Fibroblast of skin of back (primary cell): ENCODE data around the gene C8G.

ENCODE experiments used
- DNase-seq: peaks from one replicate; pipeline ENCODE4 v3.0.0-alpha.2; 2013

The C8G gene

DNA sequence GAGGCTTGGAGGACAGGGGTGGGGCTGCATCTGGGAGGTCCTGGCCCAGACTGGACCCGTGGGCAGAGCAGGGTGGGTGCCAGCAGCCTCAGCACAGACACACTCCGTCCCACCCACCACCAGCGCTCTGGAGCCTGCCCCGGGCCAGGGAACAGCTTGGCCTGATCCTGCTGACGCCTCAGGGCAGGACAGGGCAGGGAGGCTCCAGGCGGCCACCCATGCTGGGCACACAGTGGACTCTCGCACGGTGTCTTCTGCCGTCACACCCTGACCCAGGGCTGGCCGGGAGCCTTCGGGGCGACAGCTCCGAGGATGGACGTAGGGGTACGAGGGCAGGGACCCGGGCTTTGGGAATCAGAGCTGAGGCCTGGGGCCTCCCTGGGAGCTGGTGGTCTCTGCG lies 24.1 kb downstream of the C8G start:
- no peak for DNase-seq

DNA sequence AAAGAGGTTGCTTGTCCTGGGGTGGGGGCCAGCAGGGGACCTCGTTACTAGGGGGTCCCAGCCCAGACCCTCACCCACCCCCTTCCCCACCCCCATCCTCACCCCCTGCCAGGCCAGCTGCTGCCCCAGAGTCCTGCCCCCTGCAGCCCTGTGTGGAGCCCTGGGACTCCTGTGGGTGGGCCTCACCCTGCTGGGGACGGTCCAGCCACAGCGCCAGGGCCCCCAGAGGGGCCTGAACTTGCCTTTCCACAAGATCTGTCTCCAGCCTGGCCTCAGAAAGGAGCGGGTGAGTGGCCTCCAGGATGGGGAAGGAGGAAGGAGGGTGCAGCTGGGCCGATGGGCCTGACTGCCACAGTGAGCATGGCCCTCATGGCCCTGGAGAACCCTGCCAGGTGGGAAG lies 24.7 kb downstream of the C8G start:
- no peak for DNase-seq

DNA sequence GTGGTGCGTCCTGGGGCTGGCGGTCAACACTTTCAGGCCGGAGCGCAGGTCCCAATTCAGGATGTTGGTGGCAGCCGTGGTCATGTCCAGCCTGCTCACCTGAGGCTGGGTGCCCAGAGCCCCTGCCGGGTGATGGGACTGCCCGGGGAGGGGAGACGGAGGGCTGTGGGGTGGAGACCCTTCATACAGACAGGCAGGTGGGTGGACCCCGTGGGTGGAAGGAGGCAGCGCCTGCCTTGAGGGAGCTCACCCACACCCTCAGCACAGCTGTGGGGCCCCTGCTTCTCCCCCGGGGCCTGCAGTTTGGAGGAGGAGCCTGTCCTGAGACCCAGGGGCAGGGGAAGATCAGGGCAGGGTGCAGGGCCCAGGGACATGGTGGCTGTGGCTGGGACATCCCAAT lies 25.3 kb downstream of the C8G start:
- no peak for DNase-seq

DNA sequence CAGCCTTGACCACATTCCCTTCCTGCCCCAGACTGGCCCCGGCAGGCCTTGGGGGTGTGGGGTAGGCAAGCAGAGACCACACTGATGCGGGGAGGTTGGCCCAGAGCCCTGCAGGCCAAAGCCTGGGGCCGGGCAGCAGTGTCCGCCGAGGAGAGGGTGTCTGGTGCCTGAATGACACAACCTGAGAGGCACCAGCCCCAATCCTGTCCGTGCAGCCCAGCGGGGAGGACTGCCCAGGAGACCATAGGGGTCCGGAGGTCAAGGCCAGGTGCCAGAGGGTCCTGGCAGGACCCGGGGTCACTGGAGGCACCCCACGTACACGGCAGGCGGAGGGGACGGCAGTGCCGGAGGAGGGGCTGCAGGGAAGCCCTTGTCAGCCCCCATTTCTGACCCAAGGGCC lies 26.7 kb downstream of the C8G start:
- DNase-seq, result no peak

DNA sequence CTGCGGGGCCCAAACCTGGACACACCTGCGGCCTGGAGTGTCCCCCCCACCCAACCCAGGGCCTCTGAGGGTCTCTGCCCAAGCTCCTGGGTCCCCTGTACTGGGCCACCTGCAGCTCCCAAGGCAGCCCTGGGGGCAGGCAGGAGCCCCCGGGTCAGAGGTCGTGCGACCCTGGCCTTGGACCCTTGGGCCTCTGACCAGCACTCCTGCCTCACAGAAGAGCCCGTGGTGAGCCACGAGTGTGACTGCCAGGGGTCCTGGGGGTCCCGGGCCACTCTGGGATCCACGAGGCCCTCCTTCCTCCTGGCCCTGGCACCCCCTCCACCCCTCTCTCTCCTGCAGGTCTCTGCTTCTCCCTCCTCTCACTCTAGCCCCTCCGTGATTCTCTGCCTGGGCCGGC lies 27.3 kb downstream of the C8G start:
- no peak for DNase-seq

DNA sequence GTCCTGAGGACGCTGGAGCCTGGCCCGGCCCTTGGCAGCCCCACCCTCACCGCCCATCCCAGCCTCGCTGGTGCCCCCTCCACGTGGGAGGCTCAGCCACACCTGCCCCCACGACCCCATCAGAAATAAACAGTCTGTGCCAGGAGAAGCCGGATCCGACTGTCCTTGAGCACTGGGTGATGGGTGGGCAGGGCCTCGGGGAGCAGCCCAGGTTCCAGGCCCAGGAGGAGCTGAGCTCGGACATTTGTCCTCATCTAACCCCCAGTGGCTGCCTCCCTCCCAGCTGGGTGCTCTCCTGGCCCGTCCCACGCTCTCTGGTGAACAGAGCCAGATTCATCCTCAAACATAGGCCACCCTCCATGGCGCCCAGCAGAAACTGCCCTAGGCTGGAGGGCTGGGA lies 27.7 kb downstream of the C8G start:
- no peak for DNase-seq

DNA sequence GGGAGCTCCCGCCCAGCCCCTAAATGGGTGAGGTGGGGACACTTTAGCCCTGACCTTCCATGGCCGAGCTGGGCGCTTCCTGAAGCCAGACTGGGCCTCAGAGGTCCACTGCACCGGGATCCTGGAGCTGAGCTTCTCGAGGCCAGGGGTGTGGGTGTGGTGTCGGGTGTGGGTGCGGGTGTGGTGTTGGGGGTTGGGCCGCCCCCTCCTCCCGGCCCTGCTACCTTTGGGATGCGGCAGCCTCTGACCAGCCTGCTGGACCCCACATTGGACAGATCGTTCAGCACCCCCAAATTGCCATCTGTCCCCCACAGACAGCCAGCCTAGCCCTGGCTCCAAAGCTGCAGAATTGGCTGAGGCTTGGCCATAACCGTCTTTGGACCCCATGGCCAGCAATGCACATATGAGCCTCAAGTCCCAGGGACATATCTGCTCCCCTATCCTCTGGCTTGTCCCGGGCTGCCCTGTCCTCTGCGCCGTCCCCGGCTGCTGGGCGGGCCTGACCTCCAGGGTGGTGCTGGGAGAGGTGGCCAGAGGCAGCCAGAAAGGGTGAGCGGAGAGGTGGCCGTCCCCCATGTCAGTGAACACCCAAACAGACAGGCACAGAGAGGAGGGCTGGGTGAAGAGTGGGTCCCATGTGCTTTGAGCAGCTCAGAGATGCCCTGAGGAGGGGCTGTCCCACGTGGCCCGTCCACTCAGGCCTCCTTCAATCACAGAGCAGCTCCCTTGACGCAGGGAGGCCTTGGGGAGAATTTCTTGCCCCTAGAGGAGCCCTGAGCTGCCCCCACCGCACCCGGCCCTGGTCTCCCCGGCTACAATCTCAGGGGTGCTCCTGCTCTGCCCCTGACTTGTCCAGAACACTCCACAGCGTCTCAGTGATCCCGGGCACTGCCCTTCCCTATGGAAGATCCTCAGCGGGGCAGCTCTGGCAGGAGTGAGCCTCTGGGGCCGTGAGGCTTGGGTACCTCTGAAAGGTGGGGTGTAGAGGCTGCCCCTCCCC lies 28.9 kb downstream of the C8G start:
- DNase-seq, result no peak

DNA sequence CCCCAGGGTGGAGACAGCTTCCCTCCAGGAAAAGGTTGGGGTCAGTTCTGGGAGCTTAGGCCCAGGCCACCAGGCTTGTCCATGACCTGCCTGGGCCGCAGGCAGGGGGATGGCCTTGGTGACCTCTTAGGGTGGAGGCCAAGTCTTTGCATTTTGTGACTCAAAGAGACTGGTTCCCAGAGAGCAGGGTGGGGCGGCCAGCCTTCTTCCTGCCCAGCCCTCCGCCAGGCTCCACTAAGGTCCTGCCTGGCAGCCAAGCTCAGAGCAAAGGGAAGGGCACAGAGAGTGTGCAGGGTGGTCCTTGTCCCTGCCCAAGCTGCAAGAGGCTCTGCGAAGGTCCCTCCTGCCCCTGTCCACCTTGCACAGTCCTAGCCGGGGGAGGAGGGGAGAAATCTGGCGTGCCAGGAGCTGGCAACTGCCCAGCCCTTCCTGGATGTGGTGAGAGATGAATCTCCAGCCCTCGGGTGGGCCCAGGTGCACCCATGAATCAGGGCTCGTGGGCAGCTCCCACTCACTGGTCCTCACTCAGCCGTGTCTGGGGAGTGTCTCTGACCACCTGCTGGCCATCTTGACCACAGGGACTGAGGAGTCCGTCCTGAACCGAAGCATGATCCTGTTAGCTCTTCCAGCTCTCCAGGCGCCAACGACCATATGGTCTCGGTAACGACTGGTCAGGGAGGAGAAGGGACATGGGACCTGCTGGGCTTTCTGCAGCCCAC lies 29.9 kb downstream of the C8G start:
- DNase-seq, result no peak

DNA sequence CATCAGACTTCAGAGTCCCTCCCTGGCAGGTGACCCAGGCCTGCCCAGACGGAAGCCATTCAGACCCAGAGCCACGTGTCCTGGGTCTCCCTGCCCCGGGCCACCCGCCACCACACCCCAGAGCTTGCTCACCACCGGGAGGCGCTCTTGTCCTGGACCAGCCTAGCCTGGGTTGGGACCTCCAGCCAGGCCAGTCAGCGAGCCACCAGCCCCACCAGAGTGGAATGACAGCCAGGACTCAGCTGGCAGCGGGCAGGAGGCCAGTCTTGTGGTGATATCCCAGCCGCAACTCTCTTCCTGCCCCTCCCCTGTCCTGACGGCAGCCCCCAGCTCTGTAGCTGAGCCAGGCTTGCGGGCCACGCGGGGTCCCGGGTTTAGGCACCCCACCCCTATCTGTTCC lies 30.6 kb downstream of the C8G start:
- DNase-seq, result peak; percentile 24

DNA sequence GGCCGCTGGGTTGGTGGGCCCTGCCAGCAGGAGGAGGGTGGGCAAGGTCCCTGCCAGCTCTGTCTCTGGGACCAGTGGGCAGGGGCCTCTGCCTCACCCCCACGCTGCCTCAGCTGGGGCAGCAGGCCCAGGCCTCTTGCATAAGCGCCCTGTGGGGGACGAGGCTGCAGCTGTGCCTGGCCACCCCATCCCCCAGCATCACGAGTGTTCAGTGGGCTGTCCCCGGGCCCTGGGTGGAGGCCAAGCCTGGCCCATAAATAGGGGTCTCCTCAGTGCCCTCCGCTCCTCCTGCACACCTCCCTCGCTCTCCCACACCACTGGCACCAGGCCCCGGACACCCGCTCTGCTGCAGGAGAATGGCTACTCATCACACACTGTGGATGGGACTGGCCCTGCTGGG lies 32.2 kb downstream of the C8G start, which contains the start of gene PTGDS:
Gene PTGDS, plus strand, starts transcription at position 282 of the 400 bp plus-strand sequence. Its CDS starts 75 bp downstream, at position 357.
- no peak for DNase-seq

DNA sequence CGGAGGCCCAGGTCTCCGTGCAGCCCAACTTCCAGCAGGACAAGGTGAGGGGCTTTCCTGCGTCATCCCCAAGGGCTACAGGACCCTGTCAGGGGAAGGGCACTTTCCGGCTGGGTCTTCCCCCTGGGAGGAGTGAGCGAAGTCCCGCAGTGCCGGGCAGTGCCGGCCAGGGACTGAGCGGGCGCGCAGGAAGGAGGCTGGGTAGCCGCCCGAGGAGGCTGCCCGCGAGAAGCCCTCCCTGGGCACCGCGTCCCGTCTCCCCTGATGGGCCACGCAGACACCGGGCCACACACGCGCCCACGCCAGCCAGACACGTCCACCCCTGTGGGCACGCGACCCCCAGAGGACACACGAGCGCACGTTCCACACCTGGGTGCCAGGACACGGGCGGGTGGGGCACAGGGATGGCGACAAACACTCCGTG lies 32.6 kb downstream of the C8G start:
- no peak for DNase-seq

DNA sequence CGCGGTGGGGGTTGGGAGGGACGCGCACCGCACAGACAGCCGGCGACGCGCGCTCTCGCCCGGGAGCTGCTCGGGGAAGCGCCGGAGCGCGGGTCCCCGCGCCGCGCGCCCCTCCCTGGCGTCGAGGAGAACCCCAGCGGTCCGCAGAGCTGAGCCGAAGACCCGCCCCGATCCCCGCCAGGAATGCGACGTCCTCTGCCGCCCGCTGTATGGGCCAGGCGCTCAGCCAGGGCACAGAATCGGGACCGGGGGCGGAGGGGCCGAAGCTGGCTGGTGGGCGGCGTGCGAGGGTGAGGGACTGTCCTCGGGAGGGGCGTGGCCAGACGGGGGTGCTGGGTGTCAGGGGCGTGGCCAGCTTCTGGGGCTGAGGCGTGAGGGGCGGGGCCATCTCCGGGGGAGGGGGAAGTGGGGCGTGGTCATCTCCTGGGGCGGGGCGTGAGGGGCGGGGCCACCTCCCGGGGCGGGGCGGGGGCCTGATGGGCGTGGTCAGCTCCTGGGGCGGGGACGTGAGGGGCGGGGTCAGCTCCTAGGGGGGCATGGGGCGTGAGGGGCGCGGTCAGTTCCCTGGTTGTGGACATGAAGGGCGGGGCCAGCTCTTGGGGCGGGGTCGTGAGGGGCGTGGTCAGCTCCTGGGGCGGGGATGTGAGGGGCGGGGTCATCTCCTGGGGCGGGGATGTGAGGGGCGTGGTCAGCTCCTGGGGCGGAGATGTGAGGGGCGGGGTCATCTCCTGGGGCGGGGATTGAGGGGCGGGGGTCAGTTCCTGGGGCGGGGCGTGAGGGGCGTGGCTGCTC lies 33.2 kb downstream of the C8G start:
- DNase-seq, result peak; percentile 45

DNA sequence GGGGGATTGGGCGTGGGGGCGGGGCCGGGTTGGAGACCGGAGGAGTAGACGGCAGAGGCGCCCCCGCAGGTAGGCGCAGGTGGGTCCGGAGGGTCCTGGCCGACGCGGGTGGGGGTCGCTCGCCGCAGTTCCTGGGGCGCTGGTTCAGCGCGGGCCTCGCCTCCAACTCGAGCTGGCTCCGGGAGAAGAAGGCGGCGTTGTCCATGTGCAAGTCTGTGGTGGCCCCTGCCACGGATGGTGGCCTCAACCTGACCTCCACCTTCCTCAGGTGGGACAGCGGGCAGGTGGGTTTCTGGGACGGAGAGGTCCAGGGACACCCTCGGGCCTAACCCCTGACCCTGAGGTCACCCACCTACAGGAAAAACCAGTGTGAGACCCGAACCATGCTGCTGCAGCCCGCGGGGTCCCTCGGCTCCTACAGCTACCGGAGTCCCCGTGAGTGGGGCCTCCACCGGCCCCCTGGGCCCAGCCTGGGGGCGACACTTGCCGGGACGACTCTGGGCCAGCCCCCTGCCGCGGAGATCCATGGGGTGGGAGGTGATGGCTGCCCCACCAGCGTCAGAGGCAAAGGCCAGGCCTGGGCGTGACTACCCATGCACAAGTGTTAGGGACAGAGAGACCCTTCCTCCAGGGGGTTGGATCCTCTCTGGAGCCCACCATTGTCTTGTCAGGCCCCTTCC lies 34.0 kb downstream of the C8G start:
- no peak for DNase-seq

DNA sequence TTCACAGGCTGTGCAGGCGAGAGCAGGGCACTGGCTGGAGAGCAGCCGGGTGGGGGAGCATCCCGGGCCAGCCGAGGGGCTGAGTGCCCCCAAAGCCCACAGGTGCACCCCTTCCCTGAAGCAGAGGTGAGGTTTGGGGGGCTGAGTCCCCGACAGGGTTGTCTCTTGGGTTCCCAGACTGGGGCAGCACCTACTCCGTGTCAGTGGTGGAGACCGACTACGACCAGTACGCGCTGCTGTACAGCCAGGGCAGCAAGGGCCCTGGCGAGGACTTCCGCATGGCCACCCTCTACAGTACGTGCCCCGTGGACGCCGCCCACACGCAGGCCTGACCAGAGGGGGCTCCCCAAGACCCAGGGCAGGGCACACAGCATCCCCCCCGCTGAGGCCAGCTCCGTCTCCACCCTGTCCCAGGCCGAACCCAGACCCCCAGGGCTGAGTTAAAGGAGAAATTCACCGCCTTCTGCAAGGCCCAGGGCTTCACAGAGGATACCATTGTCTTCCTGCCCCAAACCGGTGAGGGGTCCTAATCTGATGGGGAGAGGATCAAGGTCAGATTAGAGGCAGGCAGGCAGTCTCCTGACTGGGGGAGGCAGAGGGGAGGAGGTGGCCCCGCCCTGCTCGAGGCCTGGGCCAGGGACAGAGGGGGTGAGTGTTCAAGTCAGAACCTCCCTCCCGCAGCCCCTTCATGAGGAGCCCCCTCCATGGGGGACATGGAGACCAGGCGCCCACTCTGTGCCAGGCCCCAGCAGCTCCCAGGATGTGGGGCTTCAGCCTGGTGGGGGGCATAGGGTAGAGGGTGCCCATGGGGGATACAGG lies 34.9 kb downstream of the C8G start:
- DNase-seq, result no peak

DNA sequence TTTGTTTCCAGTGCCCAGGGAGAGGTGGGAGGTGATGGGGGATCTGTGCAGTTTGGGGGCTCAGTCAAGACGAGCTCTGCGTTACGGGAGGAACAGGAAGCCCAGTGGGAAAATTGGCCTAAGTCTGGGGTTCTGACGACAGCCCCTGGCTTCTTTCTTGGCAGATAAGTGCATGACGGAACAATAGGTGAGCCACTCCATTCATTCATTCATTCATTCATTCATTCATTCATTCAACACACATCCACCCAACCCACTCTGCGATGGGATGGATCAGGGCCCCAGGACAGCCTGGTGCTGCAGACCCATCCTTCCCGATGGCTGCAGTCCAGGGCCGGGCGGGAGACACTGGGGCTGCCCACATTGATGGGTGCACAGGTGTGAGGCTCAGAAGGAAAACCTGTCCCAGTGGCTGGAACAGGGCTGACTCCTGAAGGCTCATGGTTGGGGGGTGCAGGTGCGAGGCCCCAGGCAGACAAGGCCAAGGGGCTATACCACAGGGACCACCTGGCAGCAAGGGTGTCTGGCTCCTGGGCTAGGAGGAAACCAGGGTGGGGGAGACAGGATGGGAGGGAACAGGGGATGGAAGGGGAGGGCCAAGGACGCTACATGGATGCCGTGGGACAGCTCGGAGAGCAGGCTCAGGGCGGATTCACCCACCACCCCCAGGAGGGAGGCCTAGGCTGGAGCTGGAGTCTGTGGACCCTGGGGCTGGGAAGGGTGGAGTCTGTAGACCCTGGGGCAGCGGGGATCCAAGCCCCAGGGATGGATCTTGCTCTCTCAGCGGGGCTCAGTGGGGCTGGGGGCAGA lies 35.8 kb downstream of the C8G start:
- DNase-seq, result no peak

DNA sequence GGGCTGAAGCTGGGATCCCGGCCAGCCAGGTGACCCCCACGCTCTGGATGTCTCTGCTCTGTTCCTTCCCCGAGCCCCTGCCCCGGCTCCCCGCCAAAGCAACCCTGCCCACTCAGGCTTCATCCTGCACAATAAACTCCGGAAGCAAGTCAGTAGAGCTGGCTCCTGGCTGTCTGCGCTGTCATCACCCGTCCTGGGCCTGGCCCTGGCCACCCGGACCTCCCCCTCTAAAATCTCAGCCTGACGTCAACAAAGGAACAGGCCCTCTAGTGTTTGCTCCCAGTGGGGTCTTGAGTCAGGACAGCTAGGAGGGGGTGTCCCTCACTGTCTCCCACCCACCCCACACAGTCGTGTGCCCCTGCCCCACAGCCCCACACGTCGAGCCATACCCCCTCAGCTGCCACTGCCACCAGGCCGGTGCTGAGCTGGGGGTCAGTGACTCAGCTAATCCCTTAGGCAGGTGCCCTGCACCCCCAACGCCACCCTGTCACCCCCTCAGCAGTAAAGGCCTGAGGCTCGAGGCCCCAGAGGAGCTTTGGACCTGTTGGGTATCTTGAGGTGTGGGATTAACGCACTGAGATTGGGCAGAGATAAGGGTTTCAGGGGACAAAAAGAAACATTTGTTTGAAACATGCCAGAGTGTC lies 36.7 kb downstream of the C8G start:
- DNase-seq, result no peak

DNA sequence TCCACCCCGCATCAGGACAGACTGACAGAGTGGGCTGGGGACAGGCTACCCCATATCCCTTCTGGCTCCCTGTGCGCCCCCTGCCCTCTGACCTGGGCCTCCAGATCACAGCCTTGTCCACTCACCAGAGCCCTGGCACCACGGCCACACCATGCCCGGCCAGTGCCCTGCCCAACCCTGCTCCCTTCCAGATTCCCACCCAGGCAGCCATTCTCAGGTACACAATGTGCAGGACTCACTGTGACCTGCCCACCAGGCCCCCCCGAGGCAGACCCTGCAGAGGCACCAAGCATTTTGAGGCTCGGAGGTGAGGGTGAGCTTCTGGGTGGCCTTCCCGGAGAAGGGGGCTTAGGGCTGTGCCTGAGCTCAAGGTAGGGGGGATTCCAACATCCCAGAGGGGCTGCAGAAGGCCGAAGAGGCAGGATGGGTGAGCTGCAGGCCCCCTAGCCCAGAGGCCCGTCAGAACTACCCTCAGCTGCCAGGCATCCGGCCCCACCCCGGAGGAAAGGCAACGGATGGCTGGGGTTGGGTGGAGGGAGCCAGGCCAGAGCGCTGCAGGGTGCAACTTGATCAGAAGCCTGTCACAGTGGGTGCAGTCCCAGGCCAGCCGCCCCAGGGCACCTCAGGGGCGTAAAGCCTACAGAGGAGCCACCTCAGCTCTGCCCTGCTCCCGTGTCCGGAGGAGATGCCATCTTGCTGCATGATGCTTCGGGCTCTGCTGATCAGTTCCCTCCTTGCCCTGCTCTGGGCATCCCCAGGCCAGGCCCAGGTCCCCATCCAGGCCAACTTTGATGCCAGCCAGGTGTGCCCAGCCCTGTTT lies 37.4 kb downstream of the C8G start, which contains the start of gene LCNL1:
Gene LCNL1, plus strand, starts transcription at position 762 of the 820 bp plus-strand sequence. CDS start 594 bp downstream, outside the sequence.
- DNase-seq, result no peak

DNA sequence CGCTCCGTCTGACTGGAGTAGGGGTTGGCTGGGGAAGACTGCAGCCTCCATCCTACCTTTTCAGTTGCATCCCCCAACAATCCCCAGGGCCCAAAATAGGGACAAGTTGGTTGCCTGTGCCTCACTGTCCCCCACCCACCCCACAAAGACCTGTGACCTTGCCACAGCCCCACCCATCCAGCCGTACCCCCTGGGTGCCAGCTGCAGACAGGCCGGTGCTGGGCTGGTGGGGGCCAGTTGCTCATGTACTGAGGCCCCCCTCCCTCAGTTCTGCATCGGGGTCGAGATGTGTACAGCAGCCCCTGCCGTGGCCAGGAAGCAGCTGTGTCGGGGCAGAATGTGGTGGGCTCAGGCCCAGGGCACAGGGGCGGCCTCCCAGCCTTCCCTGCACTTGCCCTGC lies 38.1 kb downstream of the C8G start:
- no peak for DNase-seq
